HG03442 (cell line): Measurements from ENCODE around the gene BAG3.

ENCODE experiments used
- ATAC-seq: cut with Tn5 transposase; IDR thresholded peaks from one replicate; pipeline ENCODE4 v1.9.1; 2021; ENCODE audit warnings: mild to moderate bottlenecking, moderate library complexity; ENCODE audit not compliant: unreplicated experiment

BAG3 gene

DNA sequence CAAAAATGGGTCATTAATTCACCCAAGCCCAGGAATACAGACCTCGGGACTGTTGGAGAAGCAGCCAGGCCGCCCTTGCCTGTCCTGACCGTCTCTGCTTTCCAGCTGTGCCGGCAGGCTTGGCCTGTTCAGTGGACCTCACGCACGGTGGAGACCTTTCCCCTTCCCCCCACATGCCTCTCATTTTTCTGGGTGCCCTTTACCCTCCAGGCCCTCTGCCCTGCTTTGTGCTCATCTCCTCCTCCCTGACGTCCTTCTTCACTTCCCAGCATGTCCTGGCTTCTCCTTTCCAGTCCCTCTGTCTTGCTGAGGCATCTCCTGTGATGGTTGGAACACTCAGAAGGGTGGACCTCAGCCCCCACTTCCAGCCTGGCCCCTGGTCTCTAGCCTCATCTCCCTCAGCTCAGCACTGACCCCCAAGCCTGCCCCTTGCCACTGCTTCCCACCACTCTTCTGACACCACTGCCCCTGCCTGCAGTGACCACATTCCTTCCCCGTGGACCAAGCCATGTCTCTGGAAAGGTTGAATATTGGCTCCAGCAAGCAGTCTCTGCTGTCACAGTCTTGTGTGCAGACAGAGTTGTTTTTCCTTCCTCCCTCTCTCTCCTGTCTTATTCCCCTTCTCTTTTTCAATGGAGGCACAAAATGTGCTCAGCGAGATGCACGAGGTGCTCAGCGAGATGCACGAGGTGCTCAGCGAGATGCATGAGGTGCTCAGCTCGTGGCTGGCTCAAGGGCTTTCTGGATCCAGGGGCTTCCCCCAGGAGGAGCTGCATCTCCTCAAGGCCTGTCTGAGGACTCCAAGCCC is 14.9 kb downstream of the BAG3 start:
- no peak for ATAC-seq

DNA sequence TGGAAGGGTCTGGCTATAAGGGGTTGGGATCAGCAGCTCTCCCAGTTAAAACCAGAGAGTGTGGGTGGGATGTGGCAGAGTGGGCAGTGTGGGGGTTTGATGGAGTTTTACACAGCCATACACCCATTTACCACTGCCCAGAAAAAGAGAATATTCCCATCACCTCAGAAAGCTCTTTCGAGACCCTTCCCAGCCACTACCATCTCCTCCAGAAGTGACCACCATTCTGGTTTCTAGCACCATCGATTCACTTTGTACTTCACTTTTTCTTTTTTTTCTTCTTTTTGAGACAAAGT is 15.5 kb downstream of the BAG3 start:
- ATAC-seq = no peak

GRCh38 chr10:119667562-119668328 is 16.6 kb downstream of the BAG3 start:
- ATAC-seq = no peak

- no peak for ATAC-seq
These were observed 17.3 kb downstream of the BAG3 start for GRCh38 chr10:119668461-119668860.

DNA sequence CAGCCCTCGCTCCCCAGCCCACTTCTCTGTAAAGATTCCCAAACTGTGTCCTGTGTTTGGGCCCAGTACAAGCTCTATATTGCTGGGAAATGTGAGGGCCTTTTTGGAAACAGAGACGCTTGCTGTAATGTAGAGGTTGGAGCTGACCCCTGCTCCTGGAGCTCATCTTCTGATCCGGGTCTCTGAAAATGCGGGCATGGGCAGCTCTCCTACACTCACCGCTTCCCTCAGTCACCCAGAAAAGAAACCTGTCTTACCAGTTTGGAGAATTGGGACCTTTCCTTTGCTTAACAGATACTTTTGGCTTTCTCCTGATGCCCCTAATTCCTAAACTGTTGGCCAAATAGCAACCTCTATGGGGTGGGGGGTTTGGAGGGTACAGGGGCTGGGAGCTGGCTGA is 18.2 kb downstream of the BAG3 start:
- no peak for ATAC-seq

DNA sequence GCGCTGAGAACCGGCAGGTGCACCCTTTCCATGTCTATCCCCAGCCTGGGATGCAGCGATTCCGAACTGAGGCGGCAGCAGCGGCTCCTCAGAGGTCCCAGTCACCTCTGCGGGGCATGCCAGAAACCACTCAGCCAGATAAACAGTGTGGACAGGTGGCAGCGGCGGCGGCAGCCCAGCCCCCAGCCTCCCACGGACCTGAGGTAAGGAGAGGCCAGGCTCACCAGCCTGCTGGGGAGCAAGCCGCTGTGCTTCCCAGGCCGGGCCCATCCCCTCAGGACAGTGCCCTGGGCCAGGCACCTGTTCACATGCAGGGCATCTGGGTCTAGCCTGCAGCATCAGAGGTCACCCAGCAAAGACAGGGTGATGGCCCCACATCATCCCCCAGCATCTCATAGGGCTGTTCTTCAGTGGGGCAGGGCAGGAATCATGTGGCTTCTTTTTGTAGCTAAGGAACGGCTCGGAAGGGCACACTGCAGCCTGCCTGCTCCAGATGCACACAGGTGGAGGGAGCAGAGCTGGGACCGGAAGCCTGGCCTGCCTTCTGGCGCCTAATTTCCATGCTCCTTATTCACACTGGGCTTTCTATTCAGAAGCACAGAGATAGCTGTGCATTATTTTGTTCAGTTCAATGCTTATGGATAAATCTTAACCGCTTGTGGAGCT is 18.9 kb downstream of the BAG3 start:
- ATAC-seq = no peak

DNA sequence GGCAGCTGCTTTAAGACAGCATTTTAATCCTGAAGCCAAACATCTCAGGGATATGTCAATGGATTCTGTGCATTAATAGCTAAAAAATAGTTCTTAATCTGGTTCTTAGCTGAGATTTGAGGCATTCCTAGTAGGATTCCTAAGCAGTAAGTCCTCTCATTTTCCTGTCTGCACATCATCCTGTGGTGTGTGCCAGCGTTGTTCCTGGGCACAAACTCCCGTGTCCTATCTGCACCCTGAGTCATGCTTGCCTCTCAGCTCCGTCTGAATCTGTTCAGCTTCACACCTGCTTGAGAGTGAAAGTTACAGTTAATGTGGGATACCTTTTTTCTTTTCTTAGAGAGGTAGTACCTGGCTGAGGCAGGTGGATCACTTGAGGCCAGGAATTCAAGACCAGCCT is 19.5 kb downstream of the BAG3 start:
- no peak for ATAC-seq

GRCh38 chr10:119671381-119671780 is 20.2 kb downstream of the BAG3 start:
- ATAC-seq = no peak

DNA sequence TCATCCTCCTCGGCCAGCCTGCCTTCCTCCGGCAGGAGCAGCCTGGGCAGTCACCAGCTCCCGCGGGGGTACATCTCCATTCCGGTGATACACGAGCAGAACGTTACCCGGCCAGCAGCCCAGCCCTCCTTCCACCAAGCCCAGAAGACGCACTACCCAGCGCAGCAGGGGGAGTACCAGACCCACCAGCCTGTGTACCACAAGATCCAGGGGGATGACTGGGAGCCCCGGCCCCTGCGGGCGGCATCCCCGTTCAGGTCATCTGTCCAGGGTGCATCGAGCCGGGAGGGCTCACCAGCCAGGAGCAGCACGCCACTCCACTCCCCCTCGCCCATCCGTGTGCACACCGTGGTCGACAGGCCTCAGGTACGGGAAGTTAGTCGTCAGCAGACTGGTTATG is 21.1 kb downstream of the BAG3 start:
- no peak for ATAC-seq

GRCh38 chr10:119673271-119673670 is 22.1 kb downstream of the BAG3 start:
- no peak for ATAC-seq

- ATAC-seq = no peak
These were observed 24.4 kb downstream of the BAG3 start for GRCh38 chr10:119675483-119676170.

DNA sequence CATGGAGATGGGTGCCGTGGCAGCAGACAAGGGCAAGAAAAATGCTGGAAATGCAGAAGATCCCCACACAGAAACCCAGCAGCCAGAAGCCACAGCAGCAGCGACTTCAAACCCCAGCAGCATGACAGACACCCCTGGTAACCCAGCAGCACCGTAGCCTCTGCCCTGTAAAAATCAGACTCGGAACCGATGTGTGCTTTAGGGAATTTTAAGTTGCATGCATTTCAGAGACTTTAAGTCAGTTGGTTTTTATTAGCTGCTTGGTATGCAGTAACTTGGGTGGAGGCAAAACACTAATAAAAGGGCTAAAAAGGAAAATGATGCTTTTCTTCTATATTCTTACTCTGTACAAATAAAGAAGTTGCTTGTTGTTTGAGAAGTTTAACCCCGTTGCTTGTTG is 25.9 kb downstream of the BAG3 start:
- ATAC-seq = no peak

- no peak for ATAC-seq
These were observed 26.9 kb downstream of the BAG3 start for GRCh38 chr10:119677904-119678755.

DNA sequence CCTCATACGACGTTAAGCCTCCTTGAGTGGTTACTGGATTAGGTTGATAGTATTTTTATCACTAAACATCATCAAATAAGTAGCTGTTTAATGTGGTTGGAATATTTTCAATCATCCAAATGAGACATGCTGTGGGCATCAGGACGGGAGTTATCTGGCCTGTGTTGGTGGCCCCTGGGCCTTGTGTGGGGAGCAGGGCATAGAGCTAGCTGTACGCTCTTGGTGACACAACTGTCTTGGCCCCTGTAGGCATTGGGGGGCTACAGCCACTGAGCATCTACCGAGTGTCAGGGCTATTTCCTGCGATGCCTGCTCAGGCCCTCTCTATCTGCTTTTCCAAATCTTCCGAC is 28.3 kb downstream of the BAG3 start:
- no peak for ATAC-seq

- ATAC-seq = no peak
These were observed 28.9 kb downstream of the BAG3 start for GRCh38 chr10:119680050-119680449.

GRCh38 chr10:119680650-119681081 is 29.5 kb downstream of the BAG3 start:
- ATAC-seq = no peak

DNA sequence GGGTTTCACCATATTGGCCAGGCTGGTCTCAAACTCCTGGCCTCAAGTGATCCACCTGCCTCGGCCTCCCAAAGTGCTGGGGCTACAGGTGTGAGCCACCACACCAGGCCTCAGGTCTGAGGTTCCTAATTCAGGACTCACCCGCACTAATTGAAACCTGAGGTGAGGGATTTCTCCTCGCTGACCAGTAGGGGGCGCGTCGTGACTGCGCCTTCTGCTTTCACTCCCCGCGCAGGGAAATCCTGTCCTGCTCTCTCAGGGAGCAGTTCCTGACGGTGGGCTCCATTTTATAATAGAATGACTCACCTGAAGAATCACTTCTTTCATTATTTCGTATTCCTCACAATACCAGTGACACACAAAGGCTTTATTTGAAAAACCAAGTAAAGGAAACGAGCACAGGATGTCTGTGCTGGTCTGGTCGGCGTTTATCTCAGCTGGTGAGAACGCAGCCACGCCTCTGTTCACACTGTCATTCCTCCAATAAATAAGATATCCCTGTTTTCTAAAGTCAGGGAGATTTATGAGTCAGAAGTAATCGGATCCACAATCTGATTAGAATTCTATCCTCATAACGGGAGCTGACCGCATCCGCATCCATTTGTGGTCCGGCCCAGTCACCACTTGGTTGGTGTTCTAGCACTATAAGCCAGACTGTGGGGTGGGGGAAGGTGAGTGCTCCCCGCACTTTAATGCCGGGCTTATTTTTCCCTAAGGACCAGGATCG is 35.4 kb downstream of the BAG3 start:
- ATAC-seq = peak; percentile 78

- no peak for ATAC-seq
These were observed 36.2 kb downstream of the BAG3 start for GRCh38 chr10:119687192-119688032.

- no peak for ATAC-seq
These were observed 36.9 kb downstream of the BAG3 start for GRCh38 chr10:119688033-119688508.
